ENCODE data around the gene IGFBP1.

DNA sequence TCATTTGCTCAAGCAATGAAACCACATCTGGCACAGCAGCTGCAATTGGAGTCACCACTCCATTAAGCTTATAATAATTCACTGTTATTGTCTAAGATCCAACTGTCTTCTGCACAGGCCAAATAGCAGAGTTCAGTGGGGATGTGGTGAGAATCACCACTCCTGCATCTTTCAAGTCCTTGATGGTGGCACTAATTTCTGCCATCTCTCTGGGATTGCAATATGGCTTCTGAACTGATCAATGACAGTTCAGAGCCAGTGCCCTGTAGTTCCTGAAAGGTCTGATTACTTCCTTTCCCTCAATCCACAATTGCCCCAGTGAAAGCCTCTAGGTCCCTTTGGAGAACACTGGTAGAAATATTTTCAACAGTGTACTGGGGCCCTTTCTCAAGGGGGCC is 6.4 kb downstream of the IGFBP1 start:
- TF ChIP-seq, protein P1, sequence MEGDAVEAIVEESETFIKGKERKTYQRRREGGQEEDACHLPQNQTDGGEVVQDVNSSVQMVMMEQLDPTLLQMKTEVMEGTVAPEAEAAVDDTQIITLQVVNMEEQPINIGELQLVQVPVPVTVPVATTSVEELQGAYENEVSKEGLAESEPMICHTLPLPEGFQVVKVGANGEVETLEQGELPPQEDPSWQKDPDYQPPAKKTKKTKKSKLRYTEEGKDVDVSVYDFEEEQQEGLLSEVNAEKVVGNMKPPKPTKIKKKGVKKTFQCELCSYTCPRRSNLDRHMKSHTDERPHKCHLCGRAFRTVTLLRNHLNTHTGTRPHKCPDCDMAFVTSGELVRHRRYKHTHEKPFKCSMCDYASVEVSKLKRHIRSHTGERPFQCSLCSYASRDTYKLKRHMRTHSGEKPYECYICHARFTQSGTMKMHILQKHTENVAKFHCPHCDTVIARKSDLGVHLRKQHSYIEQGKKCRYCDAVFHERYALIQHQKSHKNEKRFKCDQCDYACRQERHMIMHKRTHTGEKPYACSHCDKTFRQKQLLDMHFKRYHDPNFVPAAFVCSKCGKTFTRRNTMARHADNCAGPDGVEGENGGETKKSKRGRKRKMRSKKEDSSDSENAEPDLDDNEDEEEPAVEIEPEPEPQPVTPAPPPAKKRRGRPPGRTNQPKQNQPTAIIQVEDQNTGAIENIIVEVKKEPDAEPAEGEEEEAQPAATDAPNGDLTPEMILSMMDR (IDR thresholded peaks at IDR 0.05): no peak
- TF ChIP-seq POLR2A (IDR thresholded peaks at IDR 0.05) (no peak), EP300 (IDR thresholded peaks at IDR 0.05) (no peak), POLR2AphosphoS5 (IDR thresholded peaks at IDR 0.05) (no peak)

All from stomach (tissue), 4 donors.